HepG2 (cell line): ENCODE measurements around the gene SEMA3F. TPM values are rescaled to one million over a fixed set of nuclear protein-coding genes. Genes with fewer than 3 reads are reported as not detected.
A peak's percentile ranks its signal among the peaks of the same experiment; 100 is the strongest.

ENCODE experiments used
- ATF7-NPFF ChIP-seq: sonication (generic); formaldehyde crosslinking; IDR thresholded peaks from 2 replicates; pipeline ENCODE4 v1.8.1; 2023; ENCODE audit warnings: mild to moderate bottlenecking, low read depth, missing genetic modification reagents, moderate library complexity
- FOXK2 ChIP-seq: fragments of 450-650 bp; IDR thresholded peaks from 2 replicates; pipeline ENCODE4 v1.6.1; 2016
- FOXO4 ChIP-seq: sonication (generic); formaldehyde crosslinking; conservative IDR thresholded peaks from 2 replicates; pipeline ENCODE4 v1.8.1; 2023; ENCODE audit warnings: missing genetic modification reagents
- GPBP1L1 ChIP-seq: sonication (generic); formaldehyde crosslinking; IDR thresholded peaks from 2 replicates; pipeline ENCODE4 v1.5.0; 2020; ENCODE audit warnings: mild to moderate bottlenecking, missing genetic modification reagents
- KAT2B ChIP-seq: fragments of 150-350 bp; IDR thresholded peaks from 2 replicates; pipeline ENCODE4 v1.6.1; 2014; ENCODE audit warnings: low read depth, low read length, borderline replicate concordance
- MTF2 ChIP-seq: sonication (generic); formaldehyde crosslinking; IDR thresholded peaks from 2 replicates; pipeline ENCODE4 v1.5.0; 2020; ENCODE audit warnings: missing genetic modification reagents, borderline replicate concordance
- NFAT5 ChIP-seq: sonication (generic); formaldehyde crosslinking; IDR thresholded peaks from 2 replicates; pipeline ENCODE4 v1.4.0; 2020; ENCODE audit warnings: missing genetic modification reagents
- NFKB2 ChIP-seq: sonication (generic); formaldehyde crosslinking; IDR thresholded peaks from 2 replicates; pipeline ENCODE4 v1.4.0; 2020; ENCODE audit warnings: missing genetic modification reagents, borderline replicate concordance
- PHF21A ChIP-seq: sonication (generic); formaldehyde crosslinking; IDR thresholded peaks from 2 replicates; pipeline ENCODE4 v1.5.0; 2020; ENCODE audit warnings: mild to moderate bottlenecking, missing genetic modification reagents
- PRPF4 ChIP-seq: fragments of 200-400 bp; formaldehyde crosslinking; IDR thresholded peaks from 2 replicates; pipeline ENCODE4 v1.6.1; 2016; ENCODE audit warnings: low read length, low read depth; ENCODE audit not compliant: poor library complexity, severe bottlenecking
- RAD21 ChIP-seq: fragments of 450-650 bp; formaldehyde crosslinking; IDR thresholded peaks from 2 replicates; pipeline ENCODE4 v1.5.0; 2020; ENCODE audit warnings: mild to moderate bottlenecking
- SOX13 ChIP-seq, 3 experiments: fragments of 450-650 bp in 1 of 3; sonication (generic) in 1 of 3; formaldehyde crosslinking in 1 of 3; IDR thresholded peaks in 2 of 3; conservative IDR thresholded peaks in 1 of 3; 2 replicates each; pipeline versions ENCODE4 v1.5.0 to v1.6.1; 2016 to 2020; ENCODE audit warnings: antibody characterized with exemption in 1 of 3, mild to moderate bottlenecking in 1 of 3, missing compliant biosample characterization in 1 of 3, missing genetic modification reagents in 1 of 3, moderate library complexity in 1 of 3
- SP2 ChIP-seq: sonication (generic); formaldehyde crosslinking; IDR thresholded peaks from 2 replicates; pipeline ENCODE4 v1.5.1; 2020; ENCODE audit warnings: mild to moderate bottlenecking, missing genetic modification reagents
- STAG1 ChIP-seq: sonication (generic); formaldehyde crosslinking; IDR thresholded peaks from 2 replicates; pipeline ENCODE4 v1.4.0; 2020; ENCODE audit warnings: missing genetic modification reagents
- TBX2 ChIP-seq: sonication (generic); formaldehyde crosslinking; IDR thresholded peaks from 2 replicates; pipeline ENCODE4 v1.5.0; 2020; ENCODE audit warnings: missing genetic modification reagents, mild to moderate bottlenecking, borderline replicate concordance
- ZNF263 ChIP-seq: sonication (generic); formaldehyde crosslinking; IDR thresholded peaks from 2 replicates; pipeline ENCODE4 v1.4.0; 2020; ENCODE audit warnings: missing genetic modification reagents
- ZNF44 ChIP-seq: sonication (generic); formaldehyde crosslinking; IDR thresholded peaks from 2 replicates; pipeline ENCODE4 v1.5.1; 2020; ENCODE audit warnings: mild to moderate bottlenecking, missing genetic modification reagents
- ZNF501 ChIP-seq: sonication (generic); formaldehyde crosslinking; IDR thresholded peaks from 2 replicates; pipeline ENCODE4 v1.5.1; 2020; ENCODE audit warnings: mild to moderate bottlenecking, moderate library complexity, missing genetic modification reagents
- ZNF746 ChIP-seq: sonication (generic); formaldehyde crosslinking; IDR thresholded peaks from 2 replicates; pipeline ENCODE4 v1.8.0; 2022; ENCODE audit warnings: mild to moderate bottlenecking, missing genetic modification reagents
- polyA plus RNA-seq, 8 experiments: library from polyadenylated mRNA; depleted of rRNA in 3 of 8; stranded (reverse) in 7 of 8; unstranded in 1 of 8; fragments of >200 nt; fragmentation: Illumina TruSeq in 4 of 8; extraction: Trizol in 4 of 8; gene quantifications; 2 replicates each; pipeline versions ENCODE4 v1.2.1 to v1.2.3, GENCODE V29; 2011 to 2016; ENCODE audit warnings: low read depth in 4 of 8, missing spikeins in 1 of 8, mixed read lengths in 1 of 8; ENCODE audit not compliant: insufficient read depth in 1 of 8
- total RNA-seq, 5 experiments: library from RNA; depleted of rRNA; stranded (reverse); fragments of >200 nt; fragmentation: Illumina TruSeq; extraction: Trizol; gene quantifications; 2 replicates each; pipeline ENCODE4 v1.2.3, GENCODE V29; 2016; ENCODE audit warnings: low read depth in 1 of 5

Gene SEMA3F
- total and polyA plus RNA-seq, 2 of the 13 experiments (the other 11 are each of a cell fraction or from before 2014, with no cell fraction given) = 7.6 to 17.2 TPM

- TF ChIP-seq FOXK2 = no peak
- TF ChIP-seq RAD21 (CRISPR knock-in tag) = peak; percentile 93
- TF ChIP-seq FOXO4 (CRISPR knock-in tag) = no peak
- TF ChIP-seq STAG1 (CRISPR knock-in tag) = peak; percentile 96
- TF ChIP-seq TBX2 (CRISPR knock-in tag) = peak; percentile 40; the same call in 1 of the 2 replicates
- no peak for TF ChIP-seq PHF21A (CRISPR knock-in tag)
- TF ChIP-seq GPBP1L1 = no peak
- TF ChIP-seq MTF2 = no peak
- no peak for TF ChIP-seq ZNF263 (CRISPR knock-in tag)
- no peak for TF ChIP-seq NFKB2 (CRISPR knock-in tag)
- TF ChIP-seq ZNF44 = no peak
- TF ChIP-seq PRPF4 = no peak
- 0 out of 2 replicates have a peak, but pooled peaks have one; percentile 3 for TF ChIP-seq ZNF501 (CRISPR knock-in tag)
- no peak for TF ChIP-seq SP2 (CRISPR knock-in tag)
- no peak for TF ChIP-seq KAT2B
- no peak for TF ChIP-seq ZNF746 (CRISPR knock-in tag)
- 0 out of 2 replicates have a peak, but pooled peaks have one; percentile 16 for TF ChIP-seq SOX13 (IDR thresholded peaks at IDR 0.05)
- TF ChIP-seq SOX13 (CRISPR knock-in tag; conservative IDR thresholded peaks at IDR 0.05 in 1 of 2, IDR thresholded peaks at IDR 0.05 in 1 of 2) = no peak
- TF ChIP-seq NFAT5 (CRISPR knock-in tag) = no peak
- no peak for TF ChIP-seq ATF7-NPFF
Measured at GRCh38 chr3:50121072-50122032, 33.8 kb upstream of the SEMA3F start (continued).
